Mammary epithelial cell (primary cell): ENCODE data around the gene CCDC186.

ENCODE experiments used
- CTCF ChIP-seq, 2 donors: IDR thresholded peaks in 1 of 2; conservative IDR thresholded peaks in 1 of 2; 2 replicates each; pipeline ENCODE4 v1.5.1; 2011 to 2012; ENCODE audit warnings: inconsistent platforms in 2 of 2, low read length in 2 of 2, mild to moderate bottlenecking in 2 of 2, control low read depth in 1 of 2, low read depth in 1 of 2; ENCODE audit not compliant: insufficient read depth in 1 of 2; ENCODE audit errors: extremely low read depth in 1 of 2
- EZH2 ChIP-seq: IDR thresholded peaks from 2 replicates; pipeline ENCODE4 v1.6.1; 2012; ENCODE audit warnings: low read length, inconsistent platforms, borderline replicate concordance

- no peak for TF ChIP-seq CTCF (conservative IDR thresholded peaks at IDR 0.05 in 1 of 2, IDR thresholded peaks at IDR 0.05 in 1 of 2; ENCODE audit: extremely low read depth in 1 of 2, insufficient read depth in 1 of 2, low read depth in 1 of 2, low read length in 2 of 2)
- no peak for TF ChIP-seq EZH2
Measured at GRCh38 chr10:114084215-114084614, 89.8 kb downstream of the CCDC186 start.
